GM19025 (cell line): ENCODE results near the gene CDK15.
A peak's percentile ranks its signal among the peaks of the same experiment; 100 is the strongest.
"Not testable (repeated sequence)": the region's sequence is repeated elsewhere in the genome, so short reads cannot be mapped to it uniquely, and the experiment has no call there.

Experiments
- ATAC-seq: cut with Tn5 transposase; IDR thresholded peaks from one replicate; pipeline ENCODE4 v1.9.1; 2021; ENCODE audit warnings: mild to moderate bottlenecking, low read depth, moderate library complexity; ENCODE audit not compliant: unreplicated experiment

The CDK15 gene

DNA sequence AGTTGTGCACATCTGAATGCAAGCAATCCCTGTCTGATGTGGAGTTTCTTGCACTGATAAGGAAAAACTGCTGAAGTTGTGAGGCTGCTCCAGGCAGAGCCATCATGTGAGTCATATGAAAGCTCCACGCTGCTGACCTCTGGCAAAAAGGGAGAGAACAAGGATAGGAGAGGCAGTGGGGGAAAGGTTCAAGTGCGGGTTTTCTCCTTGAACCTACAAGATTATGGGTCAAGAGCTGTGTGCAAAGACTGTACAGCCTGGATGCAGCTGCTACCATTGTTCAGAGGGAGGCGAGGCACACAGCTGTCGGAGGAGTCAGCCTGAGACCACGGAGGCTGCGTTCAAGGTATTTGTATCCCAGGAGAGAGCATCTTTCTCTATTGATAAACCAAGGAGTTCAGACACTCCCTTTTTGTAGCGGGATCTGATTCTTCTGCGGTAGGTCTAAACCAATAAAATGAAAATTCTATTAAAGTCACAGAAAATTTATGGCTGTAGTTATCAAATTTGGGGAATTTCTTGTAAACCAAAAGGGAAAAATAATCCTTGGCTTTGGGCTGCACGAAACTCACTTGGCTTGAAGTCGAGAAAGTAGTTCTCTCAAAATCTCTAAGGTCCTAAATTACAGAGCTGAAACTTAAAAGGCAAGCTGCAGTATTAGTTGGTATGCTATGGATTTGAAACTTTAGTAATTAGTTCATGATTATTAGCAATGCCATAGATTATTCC is at the start of gene CDK15:
TSS of gene CDK15 (plus strand) at position 96 of the 729 bp plus-strand sequence. CDS start at position 224, 128 bp downstream.
- no peak for ATAC-seq

DNA sequence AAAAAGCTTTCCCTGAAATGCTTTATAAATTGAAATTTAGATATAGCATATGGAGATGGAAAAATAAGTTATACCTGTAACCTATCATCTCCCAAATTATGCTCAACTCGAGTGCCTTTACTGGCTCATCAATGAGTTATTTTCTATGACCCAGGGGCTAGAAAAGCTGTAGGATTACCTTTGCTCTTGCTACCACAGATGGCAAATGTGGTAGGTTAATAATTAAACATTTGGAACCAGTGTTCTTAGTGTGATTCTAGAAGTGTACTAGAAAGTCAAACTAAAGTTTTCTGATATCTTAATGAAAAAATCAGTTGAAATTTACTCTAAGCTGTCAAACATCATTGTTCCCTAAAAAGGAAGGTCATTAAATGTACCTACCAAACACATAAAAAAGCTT is 48.1 kb upstream of the CDK15 start:
- ATAC-seq = no peak

DNA sequence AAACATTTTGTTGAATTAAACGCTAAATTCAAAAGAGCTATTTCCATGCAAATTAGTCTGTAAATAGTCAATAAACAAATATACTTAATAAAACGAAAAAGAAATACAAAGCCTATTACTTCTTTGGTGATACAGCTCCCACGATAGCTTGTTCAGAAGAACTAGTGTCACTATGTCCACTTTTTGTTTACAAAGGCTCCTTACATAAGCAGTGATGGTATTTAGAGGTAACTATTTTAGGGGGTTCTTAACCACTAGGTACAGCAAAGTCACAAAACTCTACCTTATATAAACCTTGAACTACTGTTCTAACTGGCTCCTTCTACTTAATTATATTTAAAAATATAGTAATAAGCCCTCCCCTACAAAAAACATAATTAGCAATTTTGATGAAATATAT is 47.5 kb upstream of the CDK15 start:
- ATAC-seq = no peak

DNA sequence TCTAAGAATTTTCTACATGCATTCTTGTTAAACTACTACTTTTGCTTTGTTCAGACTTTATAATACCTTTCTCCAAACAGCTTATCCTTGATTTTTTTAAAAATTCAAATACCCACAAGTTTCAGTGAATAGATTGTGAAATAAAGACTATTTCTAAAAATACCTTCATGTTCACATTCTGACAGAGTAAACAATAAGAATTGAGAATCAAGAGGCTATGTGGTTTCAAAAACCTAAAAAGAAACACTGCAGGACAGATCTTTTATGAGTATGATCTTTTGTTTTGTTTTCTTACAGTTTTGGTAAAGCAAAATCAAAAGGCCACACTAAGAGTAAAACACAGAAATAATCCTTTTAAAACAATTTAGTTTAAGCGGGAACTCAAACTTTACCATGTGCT is 46.8 kb upstream of the CDK15 start:
- ATAC-seq = no peak

DNA sequence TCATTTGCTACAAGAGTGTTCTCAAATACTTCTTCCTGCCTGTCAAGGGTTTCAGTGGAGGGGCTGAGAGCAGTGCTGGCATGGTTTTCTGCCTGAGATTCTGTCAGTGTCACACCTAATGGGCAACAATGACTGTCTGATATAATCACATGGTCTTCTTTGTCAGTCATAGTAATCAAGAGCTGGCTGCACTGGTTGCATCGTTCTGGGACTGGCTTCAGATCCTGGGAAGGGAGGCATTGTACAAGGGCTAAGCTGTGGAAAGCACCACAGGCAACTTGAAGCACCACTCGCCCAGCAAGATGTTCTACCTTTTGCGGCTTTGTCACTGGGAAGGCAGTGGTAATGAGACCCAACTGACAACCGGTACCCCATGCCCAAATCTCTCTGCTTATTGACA is 45.2 kb upstream of the CDK15 start:
- ATAC-seq = no peak

DNA sequence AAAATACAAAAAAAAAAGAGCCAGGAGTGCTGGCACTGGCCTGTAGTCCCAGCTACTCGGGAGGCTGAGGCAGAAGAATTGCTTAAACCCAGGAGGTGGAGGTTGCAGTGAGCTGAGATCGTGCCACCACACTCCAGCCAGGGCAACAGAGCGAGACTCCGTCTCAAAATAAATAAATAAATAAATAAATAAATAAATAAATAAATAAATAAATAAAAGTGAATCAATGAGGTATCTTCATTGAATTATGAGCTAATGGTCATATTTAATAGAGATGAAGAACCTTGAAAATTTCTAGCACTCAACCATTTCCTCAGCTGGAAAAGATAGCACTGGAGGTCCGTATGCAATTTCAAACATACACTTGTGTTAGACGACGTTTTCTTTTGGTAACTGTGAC is 41.9 kb upstream of the CDK15 start:
- ATAC-seq = not testable (repeated sequence)

DNA sequence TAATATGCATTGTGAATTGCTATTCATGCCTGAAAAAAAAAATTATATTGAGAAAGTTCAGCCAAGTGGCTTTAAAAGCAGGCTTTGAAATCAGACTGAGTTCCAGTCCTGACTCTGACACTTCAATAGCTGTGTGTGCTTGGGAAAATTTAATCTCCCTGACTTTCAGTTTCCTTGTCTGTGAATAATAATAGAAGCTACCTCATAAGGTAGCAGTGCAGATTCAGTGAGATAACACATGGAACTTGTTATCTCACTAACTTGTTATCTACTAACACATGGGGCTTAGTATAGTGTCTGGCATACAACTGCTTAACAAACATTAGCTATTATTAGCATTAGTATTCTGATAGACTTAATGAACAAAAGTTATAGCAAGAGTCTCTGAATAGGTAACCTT is 40.5 kb upstream of the CDK15 start:
- ATAC-seq = no peak

DNA sequence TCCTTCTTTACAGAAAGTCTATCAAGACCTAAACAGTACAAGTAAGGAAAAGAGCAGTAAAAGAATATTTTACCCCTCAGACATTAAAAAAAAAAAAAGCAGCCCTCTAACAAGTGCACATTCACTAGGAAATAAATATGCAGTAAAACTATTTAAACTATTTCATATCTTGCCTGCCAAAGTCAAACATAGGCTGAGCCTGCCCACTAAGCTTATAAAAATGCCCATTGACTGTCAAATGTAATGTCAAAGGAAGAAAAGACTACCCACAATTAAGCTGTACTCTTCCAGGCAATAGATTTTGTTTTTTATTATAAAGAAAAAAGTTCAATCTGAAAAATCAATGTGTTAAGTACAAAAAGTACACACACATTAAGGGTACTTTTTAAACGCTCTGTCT is 37.4 kb upstream of the CDK15 start:
- no peak for ATAC-seq

DNA sequence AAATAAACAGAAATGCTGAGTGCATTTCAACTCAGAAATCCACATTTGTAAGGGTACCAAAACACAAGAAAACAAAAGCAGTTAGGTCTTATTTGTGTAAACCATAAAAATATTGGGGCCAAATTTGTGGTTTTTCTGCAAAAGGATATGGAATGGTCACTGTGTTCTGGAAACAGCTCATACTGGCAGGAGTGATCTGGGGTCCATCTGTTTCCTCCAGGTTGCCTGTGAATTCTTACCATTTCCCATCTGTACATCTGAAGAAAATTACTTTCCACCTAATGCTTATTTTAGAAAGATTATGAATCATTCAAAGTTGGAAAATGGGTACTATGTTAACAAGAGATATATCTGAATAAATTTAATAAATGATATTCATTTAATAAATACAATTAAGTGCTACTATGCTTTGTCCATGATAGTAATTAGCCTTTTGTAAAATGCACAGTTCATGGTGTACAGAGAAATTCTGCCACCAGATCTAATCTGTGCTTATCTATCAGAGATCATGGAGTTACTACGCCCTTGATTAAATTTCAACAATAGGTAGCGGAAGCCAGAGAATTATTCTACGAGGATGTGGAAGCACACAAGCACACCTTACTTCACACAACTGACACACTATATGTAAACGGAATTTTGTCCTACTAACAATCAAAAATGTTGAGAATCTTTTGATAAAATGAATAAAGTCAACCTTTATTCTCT is 36.5 kb upstream of the CDK15 start:
- no peak for ATAC-seq

DNA sequence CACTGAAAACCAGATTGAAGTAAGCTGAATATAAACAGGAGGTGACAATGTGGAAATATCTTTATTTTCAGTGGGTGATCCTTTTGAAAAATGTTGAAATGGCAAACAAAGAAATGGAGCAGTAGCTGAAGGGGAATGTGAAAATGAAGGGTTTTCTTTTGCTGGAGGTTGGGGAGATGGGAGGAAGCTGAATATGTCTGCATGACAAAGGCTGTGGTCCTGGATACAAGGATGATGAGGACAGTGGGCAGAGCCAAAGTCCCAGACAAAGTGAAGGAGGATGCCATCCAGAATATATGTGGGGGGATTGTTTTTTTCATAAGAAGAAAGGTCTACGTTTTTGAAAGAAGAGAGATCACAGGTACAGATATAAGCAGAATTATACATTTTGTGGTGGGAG is 32.3 kb upstream of the CDK15 start:
- no peak for ATAC-seq

DNA sequence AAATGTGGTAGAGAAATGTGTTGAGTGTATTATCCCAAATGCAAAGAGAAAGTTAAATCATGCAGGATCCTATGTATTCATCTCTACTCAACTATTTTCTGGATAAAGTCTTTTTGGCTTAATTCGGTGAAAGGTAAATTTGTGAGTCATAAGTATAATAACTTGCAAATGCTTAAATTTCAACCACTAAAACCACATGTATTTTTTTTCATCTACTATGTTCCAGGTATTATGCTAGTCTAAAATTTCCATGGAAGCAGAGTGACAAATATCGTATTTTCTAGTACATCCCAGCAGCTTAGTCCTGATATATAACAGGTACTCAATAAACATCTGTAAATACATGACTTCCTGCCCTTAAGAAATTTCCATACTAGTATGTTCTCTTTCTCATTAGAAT is 31.8 kb upstream of the CDK15 start:
- ATAC-seq = no peak

DNA sequence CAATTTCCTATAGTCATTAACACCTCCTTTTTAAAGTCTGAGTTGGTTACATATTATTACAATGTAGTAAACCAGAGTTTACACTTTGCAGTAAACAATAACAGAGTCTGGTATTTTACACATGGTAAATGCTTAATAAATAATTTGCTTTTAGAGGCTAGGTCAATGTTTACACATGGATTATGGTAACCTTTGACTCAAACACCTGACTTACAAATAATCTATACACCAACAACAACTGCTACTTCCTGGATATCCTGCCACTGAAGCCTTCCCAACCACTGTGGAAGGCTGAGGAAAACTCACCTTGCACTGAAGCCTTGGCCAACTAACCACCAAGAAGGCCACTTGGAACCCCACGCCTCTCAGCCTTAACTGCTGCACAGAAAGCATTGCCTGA is 31.0 kb upstream of the CDK15 start:
- no peak for ATAC-seq

DNA sequence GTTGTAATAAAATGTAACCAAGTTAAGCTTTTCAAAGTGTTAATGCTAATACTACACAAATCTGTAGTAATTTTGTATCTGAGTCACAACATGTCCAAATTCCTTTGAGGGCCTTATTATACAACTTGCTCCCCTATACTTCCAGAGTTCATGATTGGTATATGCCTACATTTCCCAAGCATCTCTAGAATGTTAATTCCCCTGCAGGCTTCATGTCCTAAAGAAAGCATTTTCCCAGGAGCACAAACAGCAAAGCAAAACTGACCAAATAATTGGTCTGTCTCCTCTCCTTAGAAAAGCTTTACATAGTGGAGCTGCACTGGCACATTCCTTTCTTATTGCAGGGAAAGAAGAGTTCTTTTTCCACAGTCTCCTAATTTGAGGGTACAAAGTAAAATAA is 29.3 kb upstream of the CDK15 start:
- no peak for ATAC-seq

DNA sequence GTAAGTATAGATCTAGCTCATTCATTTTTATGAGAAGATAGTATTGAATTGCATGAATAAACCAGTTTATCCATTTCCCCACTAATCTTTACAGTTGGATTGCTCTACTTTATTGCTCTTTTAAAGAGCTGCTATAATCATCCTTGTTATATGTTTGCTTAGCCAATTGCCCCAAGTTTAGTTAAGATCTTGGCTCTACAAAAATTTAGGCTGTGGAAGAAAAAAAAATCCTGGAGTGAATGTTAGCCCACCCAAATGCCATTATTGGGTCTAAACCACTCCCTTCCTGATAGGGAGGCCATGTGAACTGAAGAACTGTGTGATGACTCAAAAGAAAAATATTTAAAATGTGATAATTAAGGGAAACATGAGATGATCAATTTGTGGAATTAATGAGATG is 28.5 kb upstream of the CDK15 start:
- no peak for ATAC-seq

DNA sequence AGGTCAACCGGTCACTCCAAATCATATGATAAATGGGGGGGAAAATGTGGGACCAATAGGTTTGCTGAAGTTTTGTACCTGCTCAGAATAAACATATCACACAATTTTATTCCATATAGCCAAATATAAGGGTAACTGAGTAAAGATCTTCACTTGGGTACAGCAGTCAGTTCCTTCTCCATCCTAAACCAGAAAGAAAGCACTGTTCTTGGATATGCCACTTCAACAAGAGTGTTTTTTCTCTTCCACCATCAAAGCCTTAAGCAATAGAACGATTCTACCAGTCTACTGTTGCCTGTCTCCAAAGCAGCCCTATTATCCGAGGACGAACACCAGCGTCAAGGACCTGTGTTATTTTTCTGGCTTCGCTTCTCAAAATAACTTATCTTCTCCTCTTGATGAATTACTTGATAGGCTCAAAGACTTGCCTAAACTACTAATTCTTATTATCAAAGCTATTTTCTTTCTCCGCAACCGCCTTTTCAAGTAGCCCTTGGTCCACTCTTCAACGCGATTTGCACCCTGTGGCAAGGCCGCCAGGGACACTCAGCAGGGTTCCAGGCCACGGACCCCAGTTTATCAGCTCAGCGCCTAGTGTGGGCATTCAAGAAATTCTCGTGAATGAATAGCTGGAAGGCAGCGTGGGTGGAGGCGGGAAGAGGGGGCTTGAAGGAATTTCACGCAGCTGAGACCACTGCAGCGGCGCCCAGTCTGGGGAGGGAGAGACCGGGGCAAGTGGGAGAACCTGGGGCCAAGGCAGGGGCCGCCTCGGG is 26.2 kb upstream of the CDK15 start:
- ATAC-seq = no peak

DNA sequence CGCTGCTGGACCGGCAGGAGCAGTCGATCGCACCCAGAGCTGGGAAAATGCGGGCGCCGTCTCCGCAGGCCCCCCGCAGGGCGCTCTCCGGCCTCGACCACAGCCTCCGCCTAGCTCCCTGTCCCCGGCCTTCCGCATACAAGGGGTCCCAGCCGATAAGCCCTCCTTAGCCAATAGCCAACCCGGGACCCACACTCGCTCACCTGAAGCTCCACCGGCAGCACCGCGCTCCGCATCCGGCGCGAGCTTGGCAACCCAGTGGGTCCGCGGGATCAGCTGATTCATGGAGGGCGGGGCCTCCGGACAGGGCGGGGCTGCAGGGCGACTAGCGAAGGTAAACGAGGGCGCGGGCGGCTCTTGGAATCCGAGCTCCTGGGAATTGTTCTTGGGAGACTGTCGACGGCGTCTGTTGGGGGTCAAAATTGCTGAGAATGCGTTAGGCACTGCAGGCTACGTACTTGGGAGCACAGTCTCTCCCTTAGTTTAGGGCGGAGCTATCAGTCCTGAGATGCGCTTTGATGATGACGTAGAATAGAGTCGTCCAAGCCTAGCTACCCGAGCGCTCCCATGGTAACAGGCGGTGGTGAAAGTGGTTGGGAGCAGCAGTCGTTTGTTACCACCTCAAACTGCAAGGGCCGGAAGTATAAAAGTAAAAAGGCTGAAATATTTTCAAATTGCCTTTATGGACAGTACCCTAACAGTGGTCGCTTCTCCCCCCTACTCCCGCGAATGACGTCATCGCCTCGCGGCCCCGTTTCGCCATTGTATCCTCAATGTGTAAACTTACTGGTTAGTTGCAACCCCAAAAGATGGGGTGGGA is 25.5 kb upstream of the CDK15 start, which contains the start of gene ALS2:
TSS of gene ALS2 (minus strand) at position 260 of the 820 bp plus-strand sequence. CDS start 12,048 bp downstream, outside the sequence.
- peak; percentile 95 for ATAC-seq

DNA sequence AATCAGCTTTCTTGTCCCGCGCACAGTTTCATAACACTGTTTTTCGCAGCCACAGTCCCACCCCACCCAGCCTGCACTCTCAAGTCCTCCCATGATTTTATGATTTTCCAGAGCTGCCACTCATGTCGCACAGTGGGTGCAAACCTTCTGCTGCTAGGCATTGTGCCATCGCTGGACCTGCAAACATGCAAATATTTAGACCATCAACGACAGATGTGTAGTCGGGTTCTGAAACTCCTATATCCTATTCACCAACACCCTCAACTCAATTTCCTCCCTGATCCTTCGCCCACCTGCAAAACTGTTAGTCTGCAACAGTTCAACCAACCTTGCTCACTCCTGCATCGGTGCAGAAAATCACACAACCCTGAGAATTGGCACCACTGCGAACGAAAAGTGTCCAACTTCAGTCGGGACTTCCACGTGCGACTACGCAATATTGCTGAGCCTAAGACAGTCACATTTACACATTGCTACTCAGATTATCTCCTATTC is 24.7 kb upstream of the CDK15 start:
- ATAC-seq = no peak

DNA sequence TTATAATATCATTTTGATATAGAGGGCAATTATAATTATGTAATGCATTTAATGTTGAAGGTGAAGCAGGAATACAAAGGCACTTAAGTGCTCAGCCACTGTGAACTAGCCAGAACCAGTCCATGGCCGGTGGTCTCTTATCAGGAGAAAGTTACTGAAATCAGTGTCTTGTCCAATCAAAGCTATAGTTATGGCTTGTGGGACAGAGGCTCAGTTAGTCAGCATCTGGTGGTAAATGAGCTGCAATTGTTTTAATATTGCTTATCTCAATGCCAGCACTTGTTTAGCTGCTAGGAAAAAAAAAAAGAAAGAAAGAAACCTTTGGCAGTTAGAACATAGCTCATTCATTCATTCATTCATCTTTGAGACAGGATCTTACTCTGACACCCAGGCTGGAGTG is 21.8 kb upstream of the CDK15 start:
- no peak for ATAC-seq

DNA sequence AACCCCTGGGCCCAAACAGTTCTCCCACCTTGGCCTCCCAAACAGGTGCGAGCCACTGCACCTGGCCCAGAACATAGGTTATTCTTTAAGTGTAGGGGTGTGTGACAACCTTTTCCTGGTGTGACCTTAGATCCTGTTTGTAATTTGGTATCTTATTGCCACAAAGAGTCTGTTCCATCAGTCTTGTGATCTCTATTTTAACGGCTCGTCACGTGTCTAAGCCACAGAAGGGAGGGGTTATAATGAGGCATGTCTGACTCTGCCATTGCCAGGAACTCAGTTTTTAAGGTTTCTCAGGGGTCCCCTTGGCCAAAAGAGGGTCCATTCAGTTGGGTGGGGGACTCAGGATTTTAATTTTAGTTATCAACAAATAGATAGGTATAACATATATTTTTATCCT is 21.2 kb upstream of the CDK15 start:
- ATAC-seq = no peak

DNA sequence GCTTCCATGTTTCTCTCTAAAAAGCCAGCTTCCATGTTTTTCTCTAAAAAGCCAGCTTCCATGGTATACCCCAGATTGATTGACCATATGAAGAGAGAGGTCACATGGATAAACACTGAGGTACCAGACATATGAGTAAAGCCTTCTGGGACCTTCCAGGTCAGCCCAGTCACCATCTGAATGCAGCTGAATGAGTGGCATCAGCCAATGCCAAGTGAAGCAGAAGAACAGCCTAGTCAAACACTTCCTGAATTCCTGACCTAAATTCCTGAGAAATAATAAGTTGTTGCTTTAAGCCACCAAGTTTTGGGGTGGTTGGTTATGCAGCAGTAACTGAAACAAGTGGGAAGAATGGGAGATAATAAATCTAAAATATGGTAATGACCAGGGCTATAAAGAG is 19.9 kb upstream of the CDK15 start:
- ATAC-seq = no peak
